ENCODE data around the gene ANKRD40CL. TPM values are rescaled to one million over a fixed set of nuclear protein-coding genes. Genes with fewer than 3 reads are reported as not detected.

Gene ANKRD40CL
- total and polyA plus RNA-seq, 4 donors = not detected

- TF ChIP-seq FOXA1 (IDR thresholded peaks at IDR 0.05) = no peak
- TF ChIP-seq GABPA (IDR thresholded peaks at IDR 0.05 in 1 of 2, conservative IDR thresholded peaks at IDR 0.05 in 1 of 2) = no peak
- no peak for TF ChIP-seq JUND (IDR thresholded peaks at IDR 0.05)
- Histone ChIP-seq H3K4me3 (ENCODE audit: low read depth in 1 of 3, low read length in 3 of 3) (no peak overlapping the region), H3K27me3 (ENCODE audit: control insufficient read depth in 4 of 4, insufficient read depth in 4 of 4, low read length in 3 of 4) (no peaks in the 10 kb centered on the region), H3K4me1 (ENCODE audit: control insufficient read depth in 4 of 4, insufficient read depth in 4 of 4, low read length in 3 of 4) (no peaks in the 10 kb centered on the region), H3K36me3 (ENCODE audit: control insufficient read depth in 4 of 4, insufficient read depth in 3 of 4, low read depth in 1 of 4, low read length in 3 of 4) (no peaks in the 10 kb centered on the region), H3K9me3 (ENCODE audit: control insufficient read depth in 4 of 4, low read length in 3 of 4) (no peaks in the 10 kb centered on the region), H3K27ac (ENCODE audit: low read depth in 1 of 2, low read length in 2 of 2) (no peak overlapping the region), H3K9ac (ENCODE audit: low read depth in 1 of 2, low read length in 2 of 2) (no peak overlapping the region)
- 90% methylated on average over 8 of the region's 8 CpGs for WGBS
- no peak for DNase-seq (ENCODE audit: low spot score)
Observed at GRCh38 chr17:50793007-50793406, 25.7 kb upstream of the ANKRD40CL start.

- Histone ChIP-seq H3K9me3 (ENCODE audit: control insufficient read depth in 4 of 4, low read length in 3 of 4) (no peaks in the 10 kb centered on the region), H3K27me3 (ENCODE audit: control insufficient read depth in 4 of 4, insufficient read depth in 4 of 4, low read length in 3 of 4) (no peaks in the 10 kb centered on the region), H3K4me1 (ENCODE audit: control insufficient read depth in 4 of 4, insufficient read depth in 4 of 4, low read length in 3 of 4) (no peaks in the 10 kb centered on the region), H3K36me3 (ENCODE audit: control insufficient read depth in 4 of 4, insufficient read depth in 3 of 4, low read depth in 1 of 4, low read length in 3 of 4) (no peaks in the 10 kb centered on the region), H3K9ac (ENCODE audit: low read depth in 1 of 2, low read length in 2 of 2) (no peak overlapping the region), H3K27ac (ENCODE audit: low read depth in 1 of 2, low read length in 2 of 2) (no peak overlapping the region), H3K4me3 (ENCODE audit: low read depth in 1 of 3, low read length in 3 of 3) (no peak overlapping the region)
- TF ChIP-seq CTCF (IDR thresholded peaks at IDR 0.05; ENCODE audit: low read depth, low read length, missing input control) = no peak
- TF ChIP-seq GABPA (IDR thresholded peaks at IDR 0.05 in 1 of 2, conservative IDR thresholded peaks at IDR 0.05 in 1 of 2) = no peak
- no peak for TF ChIP-seq FOXA2 (IDR thresholded peaks at IDR 0.05)
- TF ChIP-seq ZBTB33 (IDR thresholded peaks at IDR 0.05) = no peak
- no peak for TF ChIP-seq REST (IDR thresholded peaks at IDR 0.05)
- TF ChIP-seq FOXA1 (IDR thresholded peaks at IDR 0.05) = no peak
- no peak for TF ChIP-seq HNF4A (conservative IDR thresholded peaks at IDR 0.05)
- no peak for TF ChIP-seq TAF1 (conservative IDR thresholded peaks at IDR 0.05)
- no peak for TF ChIP-seq EGR1 (IDR thresholded peaks at IDR 0.05; ENCODE audit: low read depth in 2 of 2)
- no peak for TF ChIP-seq HNF4G (IDR thresholded peaks at IDR 0.05)
- TF ChIP-seq YY1 (IDR thresholded peaks at IDR 0.05) = no peak
- TF ChIP-seq JUND (IDR thresholded peaks at IDR 0.05) = no peak
- TF ChIP-seq MAX (IDR thresholded peaks at IDR 0.05) = no peak
- no peak for TF ChIP-seq RAD21 (IDR thresholded peaks at IDR 0.05)
- no peak for TF ChIP-seq ATF3 (IDR thresholded peaks at IDR 0.05)
- no peak for TF ChIP-seq NR2F2 (IDR thresholded peaks at IDR 0.05)
- no peak for TF ChIP-seq SP1 (IDR thresholded peaks at IDR 0.05)
- no peak for TF ChIP-seq RXRA (IDR thresholded peaks at IDR 0.05)
- WGBS = 95% methylated on average over 7 of the region's 7 CpGs
- DNase-seq (ENCODE audit: low spot score) = no peak
Observed at GRCh38 chr17:50792132-50792531, 24.8 kb upstream of the ANKRD40CL start.

Measured in liver (tissue), 9 donors.